HUES64 (cell line): ENCODE results near the gene FCMR.

Experiments used
- H3K27ac ChIP-seq: 2 replicates; pipeline ENCODE4 v1.7.0; 2013; ENCODE audit warnings: low read depth, low read length, inconsistent platforms
- H3K27me3 ChIP-seq: 2 replicates; pipeline ENCODE4 v1.6.1; 2013; ENCODE audit warnings: mild to moderate bottlenecking, low read length; ENCODE audit not compliant: insufficient read depth
- H3K36me3 ChIP-seq: 2 replicates; pipeline ENCODE4 v1.6.1; 2013; ENCODE audit warnings: mild to moderate bottlenecking, low read length; ENCODE audit not compliant: insufficient read depth
- H3K4me1 ChIP-seq: 2 replicates; pipeline ENCODE4 v1.6.1; 2013; ENCODE audit warnings: mild to moderate bottlenecking, low read length, moderate library complexity; ENCODE audit not compliant: insufficient read depth
- H3K4me3 ChIP-seq: 2 replicates; pipeline ENCODE4 v1.5.1; 2013; ENCODE audit warnings: mild to moderate bottlenecking, low read length, moderate library complexity
- H3K9ac ChIP-seq: 2 replicates; pipeline ENCODE4 v1.6.1; 2013; ENCODE audit warnings: mild to moderate bottlenecking, low read depth, low read length
- H3K9me3 ChIP-seq: 2 replicates; pipeline ENCODE4 v1.6.1; 2013; ENCODE audit warnings: low read depth, low read length; ENCODE audit not compliant: insufficient read depth
- WGBS: fragments of 150-250, 120-280 bp; methylation state at CpG from one replicate; pipeline ENCODE4 v1.1.7; 2013; ENCODE audit warnings: missing lambda C conversion rate; 5-methylcytosine and 5-hydroxymethylcytosine counted together

Gene FCMR

GRCh38 chr1:206907304-206907991 is 14.3 kb downstream of the FCMR start:
- Histone ChIP-seq H3K9ac (no peak overlapping the region), H3K27me3 (peaks cover 39% of the 10 kb centered on the region), H3K4me1 (peaks cover 6% of the 10 kb centered on the region; the same call in 1 of the 2 replicates), H3K9me3 (no peaks in the 10 kb centered on the region), H3K27ac (no peak overlapping the region), H3K4me3 (no peak overlapping the region), H3K36me3 (no peaks in the 10 kb centered on the region)
- WGBS, result 81% methylated on average over 23 of the region's 23 CpGs

- no peaks in the 10 kb centered on the region for H3K36me3 ChIP-seq
- H3K27ac ChIP-seq, result no peak overlapping the region
- H3K4me1 ChIP-seq, result peaks cover 6% of the 10 kb centered on the region; the same call in 1 of the 2 replicates
Observed at GRCh38 chr1:206905295-206906164, 16.2 kb downstream of the FCMR start.

GRCh38 chr1:206904423-206905142 is 17.2 kb downstream of the FCMR start:
- no peak overlapping the region for H3K9ac ChIP-seq
- no peaks in the 10 kb centered on the region for H3K9me3 ChIP-seq
- H3K4me1 ChIP-seq, result peaks cover 6% of the 10 kb centered on the region; the same call in 1 of the 2 replicates
- peaks cover 24% of the 10 kb centered on the region for H3K27me3 ChIP-seq
- H3K4me3 ChIP-seq, result no peak overlapping the region
- 90% methylated on average over 10 of the region's 10 CpGs for WGBS
- no peak overlapping the region for H3K27ac ChIP-seq
- no peaks in the 10 kb centered on the region for H3K36me3 ChIP-seq

More at GRCh38 chr1:206905295-206906164, 16.2 kb downstream of the FCMR start:
- H3K9me3 ChIP-seq, result no peaks in the 10 kb centered on the region
- H3K27me3 ChIP-seq, result peaks cover 34% of the 10 kb centered on the region
- no peak overlapping the region for H3K9ac ChIP-seq
- H3K4me3 ChIP-seq, result no peak overlapping the region
- WGBS, result 68% methylated on average over 4 of the region's 4 CpGs

GRCh38 chr1:206903687-206904086 is 18.1 kb downstream of the FCMR start:
- H3K27ac ChIP-seq, result no peak overlapping the region
- peaks cover 4% of the 10 kb centered on the region; the same call in 1 of the 2 replicates for H3K4me1 ChIP-seq
- no peak overlapping the region for H3K9ac ChIP-seq
- WGBS, result 83% methylated on average over 2 of the region's 2 CpGs
- no peaks in the 10 kb centered on the region for H3K9me3 ChIP-seq
- no peaks in the 10 kb centered on the region for H3K36me3 ChIP-seq
- H3K27me3 ChIP-seq, result peaks cover 15% of the 10 kb centered on the region
- no peak overlapping the region for H3K4me3 ChIP-seq

- Histone ChIP-seq H3K4me3 (no peak overlapping the region), H3K4me1 (peaks cover 3% of the 10 kb centered on the region; the same call in 1 of the 2 replicates), H3K36me3 (no peaks in the 10 kb centered on the region), H3K9me3 (no peaks in the 10 kb centered on the region), H3K27me3 (peaks cover 5% of the 10 kb centered on the region), H3K27ac (no peak overlapping the region), H3K9ac (no peak overlapping the region)
- 87% methylated on average over 1 of the region's 1 CpG for WGBS
Observed at GRCh38 chr1:206902702-206903101, 19.0 kb downstream of the FCMR start.

GRCh38 chr1:206901944-206902343 is 19.8 kb downstream of the FCMR start:
- Histone ChIP-seq H3K27me3 (no peaks in the 10 kb centered on the region), H3K9ac (no peak overlapping the region), H3K36me3 (no peaks in the 10 kb centered on the region), H3K9me3 (no peaks in the 10 kb centered on the region), H3K4me3 (no peak overlapping the region), H3K4me1 (no peaks in the 10 kb centered on the region), H3K27ac (no peak overlapping the region)
- 89% methylated on average over 5 of the region's 6 CpGs for WGBS

- Histone ChIP-seq H3K4me3 (no peak overlapping the region), H3K27me3 (no peaks in the 10 kb centered on the region), H3K36me3 (no peaks in the 10 kb centered on the region), H3K9ac (no peak overlapping the region), H3K9me3 (no peaks in the 10 kb centered on the region), H3K27ac (no peak overlapping the region), H3K4me1 (no peaks in the 10 kb centered on the region)
- 93% methylated on average over 7 of the region's 7 CpGs for WGBS
Observed at GRCh38 chr1:206900149-206900548, 21.6 kb downstream of the FCMR start.

GRCh38 chr1:206899717-206900116 is 22.0 kb downstream of the FCMR start:
- Histone ChIP-seq H3K9ac (no peak overlapping the region), H3K27me3 (no peaks in the 10 kb centered on the region), H3K36me3 (no peaks in the 10 kb centered on the region), H3K4me1 (no peaks in the 10 kb centered on the region), H3K9me3 (no peaks in the 10 kb centered on the region), H3K4me3 (no peak overlapping the region), H3K27ac (no peak overlapping the region)
- WGBS, result 79% methylated on average over 5 of the region's 5 CpGs

- Histone ChIP-seq H3K4me3 (no peak overlapping the region), H3K9ac (no peak overlapping the region), H3K4me1 (no peaks in the 10 kb centered on the region), H3K27ac (no peak overlapping the region), H3K27me3 (no peaks in the 10 kb centered on the region), H3K9me3 (no peaks in the 10 kb centered on the region), H3K36me3 (no peaks in the 10 kb centered on the region)
- 88% methylated on average over 13 of the region's 13 CpGs for WGBS
Observed at GRCh38 chr1:206898915-206899431, 22.8 kb downstream of the FCMR start.

GRCh38 chr1:206898089-206898914 is 23.4 kb downstream of the FCMR start:
- no peak overlapping the region for H3K27ac ChIP-seq
- 75% methylated on average over 11 of the region's 11 CpGs for WGBS
- H3K4me1 ChIP-seq, result no peaks in the 10 kb centered on the region
- no peaks in the 10 kb centered on the region for H3K27me3 ChIP-seq
- no peak overlapping the region for H3K9ac ChIP-seq
- H3K36me3 ChIP-seq, result no peaks in the 10 kb centered on the region
- no peak overlapping the region for H3K4me3 ChIP-seq
- no peaks in the 10 kb centered on the region for H3K9me3 ChIP-seq
